Measurements from ENCODE around the gene FASTK.

- no peak for TF ChIP-seq MXI1 (IDR thresholded peaks at IDR 0.05; ENCODE audit: borderline replicate concordance, low read depth, low read length)
- TF ChIP-seq POLR2A (IDR thresholded peaks at IDR 0.05; ENCODE audit: low read depth, low read length) = no peak
- no peak for TF ChIP-seq CTCF (conservative IDR thresholded peaks at IDR 0.05; ENCODE audit: low read depth, low read length)
- no peak for TF ChIP-seq RAD21 (IDR thresholded peaks at IDR 0.05; ENCODE audit: low read length)
- no peak for TF ChIP-seq USF2 (IDR thresholded peaks at IDR 0.05; ENCODE audit: low read depth, low read length)
- no peak for TF ChIP-seq FOS (IDR thresholded peaks at IDR 0.05; ENCODE audit: low read depth, low read length)
- no peak for TF ChIP-seq ELK1 (IDR thresholded peaks at IDR 0.05; ENCODE audit: borderline replicate concordance, low read depth, low read length)
- TF ChIP-seq CEBPB (IDR thresholded peaks at IDR 0.05; ENCODE audit: low read depth, low read length) = no peak
- TF ChIP-seq MAFK (IDR thresholded peaks at IDR 0.05; ENCODE audit: low read depth, low read length) = no peak
- no peak for TF ChIP-seq SMC3 (IDR thresholded peaks at IDR 0.05; ENCODE audit: low read depth, low read length)
- no peak for TF ChIP-seq RFX5 (IDR thresholded peaks at IDR 0.05; ENCODE audit: low read depth, low read length)
- TF ChIP-seq BHLHE40 (IDR thresholded peaks at IDR 0.05; ENCODE audit: low read depth, low read length) = no peak
Measured at GRCh38 chr7:151102991-151103390, 22.4 kb upstream of the FASTK start.
